HS-5 (cell line): ENCODE data around the gene C2orf69.

ENCODE experiments used
- DNase-seq: peaks from one replicate; pipeline ENCODE4 v3.0.0-alpha.2; 2012; ENCODE audit warnings: low read depth

Gene C2orf69

GRCh38 chr2:199968126-199968525 lies 57.0 kb downstream of the C2orf69 start:
- DNase-seq, result no peak

GRCh38 chr2:199972088-199972626 lies 61.1 kb downstream of the C2orf69 start:
- no peak for DNase-seq

- DNase-seq, result no peak
Observed at GRCh38 chr2:199973703-199974102, 62.6 kb downstream of the C2orf69 start.

GRCh38 chr2:199975273-199975895 lies 64.3 kb downstream of the C2orf69 start:
- no peak for DNase-seq
